LNCaP clone FGC (cell line): ENCODE results near the gene TNFRSF8.

Source experiments
- DNase-seq: peaks from one replicate; pipeline ENCODE4 v3.0.0-alpha.2; 2011; ENCODE audit warnings: low read depth
- H3K4me3 ChIP-seq: 2 replicates; pipeline ENCODE4 v1.5.1; 2011; ENCODE audit warnings: mild to moderate bottlenecking, low read depth, low read length, control low read depth
- TF ChIP-seq, protein P1 (sequence below): IDR thresholded peaks from 2 replicates; pipeline ENCODE4 v1.5.1; 2012; ENCODE audit warnings: mild to moderate bottlenecking; ENCODE audit not compliant: control insufficient read depth, insufficient read depth; ENCODE audit errors: extremely low read depth

The TNFRSF8 gene

DNA sequence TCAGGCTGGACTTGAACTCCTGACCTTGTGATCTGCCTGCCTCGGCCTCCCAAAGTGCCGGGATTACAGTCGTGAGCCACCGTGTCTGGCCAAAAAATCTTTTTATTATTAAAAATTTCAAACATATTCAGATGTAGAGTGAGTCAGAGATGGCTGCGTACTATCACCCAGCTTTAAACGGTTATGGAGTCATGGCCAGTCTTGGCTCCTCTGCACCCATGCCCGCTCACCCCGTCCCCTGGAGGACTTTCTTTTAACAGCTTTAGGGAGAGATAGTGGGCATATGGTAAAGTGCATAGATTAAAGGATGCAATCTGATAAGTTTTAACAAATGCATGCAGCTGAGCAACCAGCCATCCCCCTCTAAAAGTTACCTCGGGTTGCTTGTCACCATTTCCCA is 51.8 kb downstream of the TNFRSF8 start:
- no peak overlapping the region for H3K4me3 ChIP-seq
- DNase-seq: no peak
- TF ChIP-seq, protein P1, sequence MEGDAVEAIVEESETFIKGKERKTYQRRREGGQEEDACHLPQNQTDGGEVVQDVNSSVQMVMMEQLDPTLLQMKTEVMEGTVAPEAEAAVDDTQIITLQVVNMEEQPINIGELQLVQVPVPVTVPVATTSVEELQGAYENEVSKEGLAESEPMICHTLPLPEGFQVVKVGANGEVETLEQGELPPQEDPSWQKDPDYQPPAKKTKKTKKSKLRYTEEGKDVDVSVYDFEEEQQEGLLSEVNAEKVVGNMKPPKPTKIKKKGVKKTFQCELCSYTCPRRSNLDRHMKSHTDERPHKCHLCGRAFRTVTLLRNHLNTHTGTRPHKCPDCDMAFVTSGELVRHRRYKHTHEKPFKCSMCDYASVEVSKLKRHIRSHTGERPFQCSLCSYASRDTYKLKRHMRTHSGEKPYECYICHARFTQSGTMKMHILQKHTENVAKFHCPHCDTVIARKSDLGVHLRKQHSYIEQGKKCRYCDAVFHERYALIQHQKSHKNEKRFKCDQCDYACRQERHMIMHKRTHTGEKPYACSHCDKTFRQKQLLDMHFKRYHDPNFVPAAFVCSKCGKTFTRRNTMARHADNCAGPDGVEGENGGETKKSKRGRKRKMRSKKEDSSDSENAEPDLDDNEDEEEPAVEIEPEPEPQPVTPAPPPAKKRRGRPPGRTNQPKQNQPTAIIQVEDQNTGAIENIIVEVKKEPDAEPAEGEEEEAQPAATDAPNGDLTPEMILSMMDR: no peak

DNA sequence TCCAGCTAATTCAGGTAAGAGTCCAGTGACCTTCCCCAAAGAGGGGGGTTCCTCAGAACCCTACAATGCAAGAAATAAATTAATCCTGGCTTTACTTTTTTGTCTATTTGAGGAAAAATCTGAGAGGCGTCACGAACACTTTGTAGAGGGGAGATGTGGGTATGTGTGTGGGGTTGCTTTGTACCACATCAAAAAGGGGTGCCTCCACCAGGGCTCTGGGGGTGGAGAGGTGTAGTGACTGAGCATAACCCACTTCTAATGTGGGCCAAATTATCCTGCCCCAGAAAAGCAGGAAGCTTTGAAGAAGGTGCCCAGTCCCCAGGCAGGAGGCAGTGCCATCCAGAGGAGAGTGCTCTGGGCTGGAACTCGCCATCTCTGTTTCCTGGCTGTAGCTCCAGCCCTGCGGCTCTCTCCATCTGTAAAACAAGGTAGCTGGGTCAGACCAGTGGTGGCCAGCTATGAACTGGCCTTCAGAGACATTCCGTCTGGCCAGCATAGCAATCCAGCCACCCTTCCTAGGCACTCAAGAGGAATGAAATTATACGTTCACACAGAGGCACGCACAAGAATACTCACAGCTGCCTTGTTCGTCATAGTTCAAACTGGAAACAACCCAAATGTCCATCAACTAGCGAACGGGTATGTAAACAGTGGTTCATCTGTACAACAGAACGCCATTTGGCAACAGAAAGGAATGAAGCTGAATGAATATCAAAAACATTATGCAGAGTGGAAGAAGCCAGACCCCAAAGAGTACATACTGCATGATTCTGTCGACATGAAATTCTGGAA is 58.3 kb downstream of the TNFRSF8 start:
- no peak for DNase-seq
- TF ChIP-seq, protein P1: no peak
- H3K4me3 ChIP-seq: no peak overlapping the region

DNA sequence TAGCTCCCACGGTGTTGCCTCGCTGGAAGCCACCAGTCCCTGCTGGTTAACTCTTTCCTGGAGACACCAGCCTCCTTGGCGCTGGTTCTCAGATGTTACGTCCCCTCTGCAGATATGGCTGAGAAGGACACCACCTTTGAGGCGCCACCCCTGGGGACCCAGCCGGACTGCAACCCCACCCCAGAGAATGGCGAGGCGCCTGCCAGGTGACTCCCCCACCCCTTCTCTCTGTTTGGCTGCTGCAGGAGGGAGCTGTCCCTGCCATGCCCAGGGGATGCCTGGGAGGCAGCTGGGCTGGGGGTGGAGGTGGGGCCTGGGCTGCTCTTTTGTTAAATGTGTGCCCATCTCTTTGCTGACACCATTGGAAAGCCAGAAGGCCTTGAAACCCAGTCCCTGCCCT is 60.1 kb downstream of the TNFRSF8 start:
- no peak for DNase-seq
- H3K4me3 ChIP-seq: no peak overlapping the region
- TF ChIP-seq, protein P1: no peak

DNA sequence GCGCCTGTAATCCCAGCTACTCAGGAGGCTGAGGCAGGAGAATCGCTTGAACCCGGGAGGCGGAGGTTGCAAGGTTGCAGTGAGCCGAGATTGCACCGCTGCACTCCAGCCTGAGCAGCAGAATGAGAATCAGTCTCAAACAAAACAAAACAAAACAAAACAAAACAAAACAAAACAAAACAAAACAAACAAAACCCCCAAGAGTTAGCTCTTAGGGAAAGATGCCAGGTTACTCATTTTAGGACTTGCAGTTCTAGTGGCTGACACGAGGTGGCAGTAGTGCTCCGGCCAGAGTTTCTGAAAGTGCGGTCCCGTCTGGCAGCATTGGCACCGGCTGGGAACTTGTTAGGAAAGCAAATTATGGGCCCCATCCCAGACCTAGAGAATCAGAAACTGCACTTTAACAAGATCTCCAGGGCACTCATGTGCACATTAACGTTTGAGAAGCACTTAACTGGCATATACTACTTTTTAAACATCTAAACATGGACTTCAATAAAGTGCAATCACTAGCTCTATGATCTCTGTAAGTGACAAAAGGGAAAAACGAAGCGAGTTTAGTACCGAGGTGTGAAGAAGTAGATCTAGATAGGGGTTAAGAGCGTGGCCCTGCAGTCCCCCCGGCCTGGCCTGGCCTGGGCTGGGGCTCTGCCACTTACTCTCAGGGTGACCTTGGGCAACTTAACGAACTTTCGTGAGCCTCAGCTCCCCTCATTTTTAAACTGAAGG is 61.8 kb downstream of the TNFRSF8 start:
- H3K4me3 ChIP-seq: no peak overlapping the region
- DNase-seq: peak; percentile 57
- TF ChIP-seq, protein P1: peak; percentile 90

DNA sequence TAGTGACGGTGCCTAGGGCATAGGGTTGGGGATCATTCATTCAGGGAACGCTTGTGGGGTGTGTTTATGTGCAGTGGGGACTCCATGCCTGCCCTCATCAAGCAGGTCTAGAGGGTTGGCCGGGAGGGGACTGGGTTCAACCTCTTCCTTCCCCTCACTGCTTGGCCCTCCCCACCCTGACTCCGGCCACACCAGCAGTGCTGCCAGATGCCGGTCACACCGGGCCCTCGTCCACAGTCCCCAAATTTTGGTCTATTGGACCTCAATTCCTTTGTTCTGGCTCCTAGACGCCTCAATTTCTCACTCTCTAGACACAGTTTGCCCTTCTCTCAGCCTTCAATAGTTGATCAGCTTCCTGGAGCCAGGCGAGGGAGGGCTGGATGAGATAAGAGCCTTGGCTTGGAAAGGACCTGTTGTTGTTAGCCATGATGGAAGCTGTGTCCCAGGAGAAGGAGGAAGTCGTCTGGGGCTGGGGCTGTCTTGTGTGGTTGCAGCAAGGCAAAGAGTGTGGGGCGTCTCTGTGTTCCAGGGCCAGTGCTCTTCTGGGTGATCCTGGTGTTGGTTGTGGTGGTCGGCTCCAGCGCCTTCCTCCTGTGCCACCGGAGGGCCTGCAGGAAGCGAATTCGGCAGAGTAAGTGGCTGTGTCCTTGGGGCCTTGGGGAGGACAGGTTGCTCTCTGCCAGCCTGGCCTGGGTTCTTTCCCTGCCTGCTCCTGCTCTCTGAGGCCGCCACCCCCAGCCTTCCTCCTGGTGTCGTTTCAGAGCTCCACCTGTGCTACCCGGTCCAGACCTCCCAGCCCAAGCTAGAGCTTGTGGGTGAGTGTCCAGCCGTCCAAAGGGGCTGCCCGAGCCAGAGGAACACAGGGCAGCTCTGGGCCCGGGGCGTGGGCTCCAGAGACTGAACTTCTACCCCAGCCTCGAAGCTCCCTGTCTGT is 62.6 kb downstream of the TNFRSF8 start:
- TF ChIP-seq, protein P1: 0 out of 2 replicates have a peak, but pooled peaks have one; percentile 3
- no peak for DNase-seq
- no peak overlapping the region for H3K4me3 ChIP-seq

DNA sequence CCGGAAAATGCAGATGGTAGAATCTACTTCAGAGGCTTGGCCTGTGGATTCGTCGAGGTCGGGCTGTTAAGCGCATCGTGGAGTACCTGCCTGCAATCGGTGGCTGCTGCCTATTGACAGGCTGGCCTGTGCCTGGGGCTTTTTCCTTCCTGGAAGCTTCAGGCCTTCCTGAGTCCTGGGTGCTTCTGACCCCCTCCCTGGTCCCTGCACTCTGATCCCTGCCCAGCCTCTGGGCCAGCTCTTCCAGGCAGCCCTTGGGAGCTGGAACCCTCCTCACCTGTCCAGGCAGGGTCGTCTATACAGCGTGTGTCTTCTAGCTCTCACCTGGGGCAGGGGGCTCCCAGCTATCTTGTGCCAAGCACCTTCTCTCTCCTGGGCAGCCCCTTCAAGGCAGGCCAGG is 63.7 kb downstream of the TNFRSF8 start:
- DNase-seq: no peak
- TF ChIP-seq, protein P1: no peak
- no peak overlapping the region for H3K4me3 ChIP-seq
